NCI-H460 (cell line): ENCODE measurements around the gene OR3A1. TPM values are rescaled to one million over a fixed set of nuclear protein-coding genes. Genes with fewer than 3 reads are reported as not detected.
"Not testable (repeated sequence)": the region's sequence is repeated elsewhere in the genome, so short reads cannot be mapped to it uniquely, and the experiment has no call there.

Experiments used
- DNase-seq: peaks from one replicate; pipeline ENCODE4 v3.0.0-alpha.2; 2016; ENCODE audit warnings: low read depth; ENCODE audit errors: extremely low read depth
- polyA plus RNA-seq: library from polyadenylated mRNA; depleted of rRNA; stranded (reverse); fragments of >200 nt; gene quantifications from 2 replicates; pipeline ENCODE4 v1.2.3, GENCODE V29; 2014; cell fraction: nucleus; rRNA removed
- total RNA-seq: library from RNA; depleted of rRNA; stranded (reverse); fragments of >200 nt; shearing (Covaris generic); gene quantifications from 2 replicates; pipeline ENCODE4 v1.2.3, GENCODE V29; 2014; rRNA removed

OR3A1 gene, protein sequence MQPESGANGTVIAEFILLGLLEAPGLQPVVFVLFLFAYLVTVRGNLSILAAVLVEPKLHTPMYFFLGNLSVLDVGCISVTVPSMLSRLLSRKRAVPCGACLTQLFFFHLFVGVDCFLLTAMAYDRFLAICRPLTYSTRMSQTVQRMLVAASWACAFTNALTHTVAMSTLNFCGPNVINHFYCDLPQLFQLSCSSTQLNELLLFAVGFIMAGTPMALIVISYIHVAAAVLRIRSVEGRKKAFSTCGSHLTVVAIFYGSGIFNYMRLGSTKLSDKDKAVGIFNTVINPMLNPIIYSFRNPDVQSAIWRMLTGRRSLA
- total RNA-seq = not detected in 2 replicates
- not detected in 2 replicates for polyA plus RNA-seq

GRCh38 chr17:3298260-3298659 lies at the start of gene OR3A1:
Gene OR3A1 (minus strand): TSS chr17:3298360. CDS start chr17:3292582, 5,778 bp downstream.
- no peak for DNase-seq

DNA sequence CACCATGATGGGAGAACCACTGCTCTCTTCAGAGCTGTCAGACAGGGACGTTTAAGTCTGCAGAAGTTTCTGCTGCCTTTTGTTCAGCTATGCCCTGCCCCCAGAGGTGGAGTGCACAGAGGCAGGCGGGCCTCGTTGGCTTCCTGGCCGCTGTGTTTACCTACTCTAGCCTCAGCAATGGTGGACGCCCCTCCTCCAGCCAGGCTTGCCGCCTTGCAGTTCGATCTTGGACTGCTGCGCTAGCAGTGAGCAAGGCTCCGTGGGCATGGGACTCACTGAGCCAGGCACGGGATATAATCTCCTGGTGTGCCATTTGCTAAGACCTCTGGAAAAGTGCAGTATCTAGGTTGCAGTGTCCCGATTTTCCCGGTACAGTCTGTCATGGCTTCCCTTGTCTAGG lies 44.6 kb upstream of the OR3A1 start:
- not testable (repeated sequence) for DNase-seq

DNA sequence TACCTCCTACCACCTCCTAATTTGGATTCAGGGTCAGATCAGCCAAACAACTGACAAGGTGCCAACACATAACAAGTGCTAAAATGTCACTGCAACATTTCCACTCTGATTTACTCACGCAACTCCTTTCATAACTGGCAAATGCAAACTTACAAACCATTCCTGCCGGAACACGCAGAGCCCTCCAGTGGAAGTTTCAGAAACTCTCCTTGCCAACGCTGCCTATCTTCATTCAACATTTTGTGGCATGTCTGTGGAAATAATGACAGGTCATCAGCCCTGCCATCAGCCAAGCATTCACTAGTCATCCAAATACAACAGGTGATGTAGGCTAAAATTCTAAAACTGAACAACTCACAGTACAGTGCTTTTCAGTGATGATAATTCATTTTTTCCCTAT lies 37.7 kb upstream of the OR3A1 start:
- DNase-seq = no peak

GRCh38 chr17:3318336-3318735 lies 20.2 kb upstream of the OR3A1 start:
- no peak for DNase-seq

DNA sequence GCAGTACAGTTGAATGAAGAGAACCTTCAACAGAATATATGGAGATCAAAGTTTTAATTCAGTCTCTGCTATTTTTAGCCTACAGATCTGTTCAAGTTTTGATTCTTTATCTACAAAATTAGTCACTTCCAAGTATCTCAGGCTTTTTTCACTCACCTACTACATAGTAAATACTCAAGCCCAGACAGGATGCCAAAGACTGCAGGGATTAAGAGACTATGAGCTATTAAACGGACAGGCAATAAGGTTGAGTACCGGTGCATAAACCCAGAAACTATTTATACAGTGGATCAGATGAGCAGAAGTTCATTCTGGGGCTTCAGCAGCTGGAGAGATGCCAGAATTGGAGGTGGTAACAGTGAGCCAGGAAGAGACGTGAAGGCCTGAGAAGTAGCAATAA lies 18.7 kb upstream of the OR3A1 start:
- DNase-seq = no peak

GRCh38 chr17:3308603-3309002 lies 10.4 kb upstream of the OR3A1 start:
- DNase-seq = no peak

GRCh38 chr17:3295632-3296031 lies 2.5 kb downstream of the OR3A1 start:
- DNase-seq = no peak

DNA sequence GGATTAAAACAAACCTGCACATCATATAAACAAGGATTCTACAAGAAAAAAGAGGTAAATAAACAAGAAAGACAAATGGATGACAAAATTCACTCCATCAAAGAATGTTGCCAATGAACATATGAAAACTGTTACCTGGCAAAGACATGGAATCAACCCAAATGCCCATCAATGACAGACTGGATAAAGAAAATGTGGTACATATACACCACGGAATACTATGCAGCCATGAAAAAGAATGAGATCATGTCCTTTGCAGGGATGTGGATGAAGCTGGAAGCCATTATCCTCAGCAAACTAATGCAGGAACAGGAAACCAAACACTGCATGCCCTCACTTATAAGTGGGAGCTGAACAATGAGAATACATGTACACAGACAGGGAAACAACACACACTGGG lies 4.6 kb downstream of the OR3A1 start:
- not testable (repeated sequence) for DNase-seq

DNA sequence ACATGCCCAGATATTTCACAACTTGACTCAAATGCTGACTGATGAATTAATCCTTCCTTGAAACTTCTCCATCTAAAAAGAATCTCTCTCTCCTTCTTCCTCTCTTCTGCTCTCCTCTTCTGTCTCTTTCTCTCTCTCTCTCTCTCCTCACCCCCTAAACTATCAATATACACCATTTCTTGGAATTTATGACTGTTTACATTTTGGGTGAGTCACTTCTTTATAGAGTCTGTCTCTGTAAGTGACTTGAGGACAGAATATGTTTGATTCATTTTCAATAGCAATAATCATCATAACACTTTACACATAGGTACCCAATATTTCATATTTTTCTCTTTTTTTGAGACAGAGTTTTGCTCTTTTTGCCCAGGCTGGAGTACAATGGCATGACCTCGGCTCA lies 15.3 kb downstream of the OR3A1 start:
- no peak for DNase-seq

GRCh38 chr17:3276126-3276525 lies 22.0 kb downstream of the OR3A1 start:
- DNase-seq = no peak

DNA sequence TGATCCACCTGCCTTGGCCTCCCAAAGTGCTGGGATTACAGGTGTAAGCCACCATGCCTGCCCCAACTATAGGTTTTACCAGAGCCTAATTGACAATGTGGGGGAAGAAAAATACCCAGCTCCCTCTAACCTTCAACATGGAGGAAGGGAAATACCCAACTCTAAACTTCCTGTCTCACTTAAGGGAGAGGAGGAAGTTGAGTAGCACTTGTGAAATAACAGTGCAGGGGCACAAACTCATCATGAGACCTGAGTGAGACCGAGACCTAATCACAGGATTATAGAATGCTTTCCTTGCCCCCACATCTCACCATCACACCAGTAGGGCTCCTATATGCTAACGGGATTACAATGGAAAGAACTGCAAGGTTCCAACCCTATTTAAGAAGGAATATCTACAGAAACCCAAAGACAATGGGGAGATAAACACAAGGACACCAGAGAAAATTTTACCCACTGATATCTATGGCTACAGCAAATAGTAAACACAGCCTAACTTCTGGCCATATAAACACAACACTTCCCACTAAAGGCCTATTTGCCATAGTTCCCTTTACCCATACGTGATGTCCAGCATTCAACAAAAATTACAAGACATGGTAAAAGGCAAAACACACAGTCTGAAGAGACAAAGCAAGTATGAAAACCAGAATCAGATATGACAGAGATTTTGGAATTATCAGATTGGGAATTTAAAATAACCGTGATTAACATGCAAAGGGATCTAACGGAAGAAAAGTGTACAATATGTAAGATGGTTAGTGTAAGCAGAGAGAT lies 26.9 kb downstream of the OR3A1 start:
- DNase-seq = no peak

DNA sequence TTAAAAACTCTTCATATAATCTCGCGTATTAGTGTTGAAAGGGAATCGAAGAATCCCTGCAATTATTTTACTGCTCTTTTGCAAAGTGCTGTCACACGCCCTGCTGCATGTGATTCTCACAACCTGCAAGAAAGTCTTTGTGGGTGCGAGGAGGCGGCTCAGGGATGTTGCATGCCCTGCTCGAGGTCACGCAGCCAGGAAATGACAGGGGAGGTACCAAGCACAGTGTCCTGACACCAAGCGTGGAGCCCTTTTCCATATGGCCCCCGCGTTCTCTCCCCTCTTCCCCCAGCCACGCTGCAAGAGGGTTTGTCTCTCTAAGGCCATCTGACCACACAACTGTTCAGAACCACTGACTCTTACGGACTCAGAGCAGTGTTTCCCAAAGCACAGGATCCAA lies 37.6 kb downstream of the OR3A1 start:
- no peak for DNase-seq

DNA sequence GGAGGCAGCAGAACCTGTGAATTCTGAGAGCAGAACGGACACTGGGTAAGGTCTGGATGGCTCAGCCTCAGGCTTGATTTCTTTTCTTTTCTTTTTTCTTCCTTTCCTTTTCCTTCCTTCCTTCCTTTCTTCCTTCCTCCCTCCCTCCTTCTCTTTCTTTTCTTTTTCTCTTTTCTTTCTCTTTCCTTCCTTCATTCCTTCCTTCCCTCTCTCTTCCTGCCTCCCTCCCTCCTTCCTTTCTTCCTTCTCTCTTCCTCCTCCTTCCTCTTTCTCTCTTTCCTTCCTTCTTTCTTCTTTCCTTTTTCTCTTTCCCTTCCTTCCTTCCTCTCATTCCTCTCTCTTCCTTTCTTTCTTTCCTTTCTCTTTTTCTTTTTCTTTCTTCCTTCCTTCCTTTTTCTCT lies 38.0 kb downstream of the OR3A1 start:
- no peak for DNase-seq

DNA sequence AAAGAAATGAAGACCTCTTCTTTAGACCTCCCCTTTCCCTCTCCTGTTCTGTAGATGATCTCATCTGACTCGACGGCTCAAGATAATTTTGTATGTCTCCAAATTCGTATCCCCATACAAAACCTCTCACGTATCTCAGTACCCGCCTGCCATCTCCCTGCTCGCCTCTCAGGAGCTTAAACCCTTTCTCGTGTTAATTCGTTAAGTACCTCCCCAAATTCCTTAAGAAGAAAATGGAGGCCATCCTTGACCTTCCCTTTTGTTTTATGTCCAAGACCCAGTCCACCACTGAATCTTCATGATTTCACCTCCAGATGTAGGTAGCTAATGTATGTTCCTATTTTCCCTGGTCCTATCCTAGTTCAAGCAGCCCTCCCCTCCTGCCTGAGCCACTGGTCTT lies 41.6 kb downstream of the OR3A1 start:
- DNase-seq = no peak

DNA sequence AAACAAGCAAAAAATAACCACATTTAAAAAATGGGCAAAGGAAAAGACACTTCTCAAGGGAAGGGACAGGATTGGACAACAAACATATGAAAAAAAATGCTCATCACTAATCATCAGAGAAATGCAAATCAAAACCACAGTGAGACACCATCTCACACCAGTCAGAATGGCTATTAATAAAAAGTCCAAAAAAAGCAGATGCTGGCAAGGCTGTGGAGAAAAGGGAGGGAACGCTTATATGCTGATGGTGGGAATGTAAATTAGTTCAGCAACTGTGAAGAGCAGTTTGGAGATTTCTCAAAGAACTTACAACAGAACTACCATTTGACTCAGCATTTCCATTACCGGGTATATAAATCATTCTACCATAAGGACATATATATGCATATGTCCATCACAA lies 49.1 kb downstream of the OR3A1 start:
- DNase-seq = not testable (repeated sequence)

DNA sequence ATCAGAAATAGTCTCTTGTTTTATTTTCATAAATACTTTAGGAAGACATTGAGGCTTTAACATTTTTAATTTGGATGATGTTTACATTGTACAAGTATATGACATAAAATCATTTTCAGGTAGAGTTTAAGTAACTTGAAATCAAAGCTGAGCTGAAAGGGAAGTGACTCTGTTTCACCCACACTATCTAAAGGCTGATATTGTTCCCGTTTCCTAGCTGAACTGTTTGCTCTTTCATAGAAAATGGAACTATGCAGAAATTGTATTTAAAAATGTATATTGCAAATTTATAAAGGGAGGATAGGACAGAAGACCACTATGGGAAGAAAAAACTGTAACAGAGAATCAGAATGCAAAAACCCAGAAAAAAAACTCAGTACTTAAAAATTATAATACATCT lies 53.3 kb downstream of the OR3A1 start:
- not testable (repeated sequence) for DNase-seq

DNA sequence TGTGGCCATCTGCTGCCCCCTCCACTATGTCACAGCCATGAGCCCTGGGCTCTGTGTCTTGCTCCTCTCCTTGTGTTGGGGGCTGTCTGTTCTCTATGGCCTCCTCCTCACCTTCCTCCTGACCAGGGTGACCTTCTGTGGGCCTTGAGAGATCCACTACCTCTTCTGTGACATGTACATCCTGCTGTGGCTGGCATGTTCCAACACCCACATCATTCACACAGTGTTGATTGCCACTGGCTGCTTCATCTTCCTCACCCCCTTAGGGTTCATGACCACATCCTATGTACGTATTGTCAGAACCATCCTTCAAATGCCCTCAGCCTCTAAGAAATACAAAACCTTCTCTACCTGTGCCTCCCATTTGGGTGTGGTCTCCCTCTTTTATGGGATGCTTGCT lies 57.1 kb downstream of the OR3A1 start:
- DNase-seq = not testable (repeated sequence)

Other genes with a start within 250 kb of the OR3A1 start
- gene OR1D5, start 234.8 kb downstream of the OR3A1 start, total RNA-seq = not detected in 2 replicates
- gene OR1D2, start 193.9 kb downstream of the OR3A1 start, total RNA-seq = not detected in 2 replicates
- not detected in 2 replicates for gene OR1G1, start 170.8 kb downstream of the OR3A1 start, total RNA-seq
- gene OR1A2, start 100.8 kb downstream of the OR3A1 start, total RNA-seq = not detected in 2 replicates
- not detected in 2 replicates for gene OR1A1, start 90.7 kb downstream of the OR3A1 start, total RNA-seq
- not detected in 2 replicates for gene OR3A2, start 87.9 kb upstream of the OR3A1 start, total RNA-seq
- gene OR1E1, start 100.0 kb upstream of the OR3A1 start, total RNA-seq = not detected in 2 replicates
- not detected in 2 replicates for gene OR3A3, start 113.0 kb upstream of the OR3A1 start, total RNA-seq
- gene OR1E2, start 135.5 kb upstream of the OR3A1 start, total RNA-seq = not detected in 2 replicates
- gene SPATA22, start 173.5 kb upstream of the OR3A1 start, total RNA-seq = not detected in 2 replicates
- not detected in 2 replicates for gene ASPA, start 177.6 kb upstream of the OR3A1 start, total RNA-seq